ENCODE results near the gene DSG1. TPM values are rescaled to one million over a fixed set of nuclear protein-coding genes. Genes with fewer than 3 reads are reported as not detected.

DSG1 gene
- total RNA-seq, 1 donor from 2014 or later, result not detected

GRCh38 chr18:31303771-31304170 lies 14.2 kb upstream of the DSG1 start:
- Histone ChIP-seq H3K9me3 (no peaks in the 10 kb centered on the region), H3K4me1 (no peaks in the 10 kb centered on the region), H3K4me3 (no peak overlapping the region), H3K27me3 (ENCODE audit: low read depth) (no peaks in the 10 kb centered on the region), H3K36me3 (no peaks in the 10 kb centered on the region), H3K27ac (no peak overlapping the region)
- intact Hi-C loops (cut with DNase I), result no loop called here
- no peak for DNase-seq
- no peak for TF ChIP-seq CTCF (IDR thresholded peaks at IDR 0.05)
- ATAC-seq, result no peak

- Histone ChIP-seq H3K27ac (no peak overlapping the region), H3K27me3 (ENCODE audit: low read depth) (no peaks in the 10 kb centered on the region), H3K4me3 (no peak overlapping the region), H3K9me3 (no peaks in the 10 kb centered on the region), H3K36me3 (no peaks in the 10 kb centered on the region), H3K4me1 (no peaks in the 10 kb centered on the region)
- no peak for DNase-seq
- no peak for ATAC-seq
- TF ChIP-seq CTCF (IDR thresholded peaks at IDR 0.05), result no peak
- intact Hi-C loops (cut with DNase I), result no loop called here
Measured at GRCh38 chr18:31309115-31309514, 8.8 kb upstream of the DSG1 start.

DNA sequence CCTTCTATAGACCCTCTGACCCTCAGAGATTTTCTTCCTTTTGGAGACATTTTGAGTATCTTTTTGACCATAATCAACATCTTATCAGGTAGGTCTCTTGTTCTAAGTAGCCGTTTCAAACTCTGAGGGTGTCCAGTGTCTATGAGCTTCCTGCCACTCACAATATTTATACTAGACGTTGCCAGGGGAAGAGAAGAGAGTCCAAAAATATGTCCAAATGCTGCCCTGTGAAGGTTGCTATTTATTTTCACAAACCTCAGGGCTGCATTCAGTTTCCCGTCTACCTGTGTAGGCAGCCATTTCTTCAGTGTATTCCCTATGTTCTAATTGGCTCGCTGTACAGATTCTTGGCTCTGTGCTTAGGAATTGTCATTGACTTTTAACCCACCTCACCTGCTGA lies 986 bp upstream of the DSG1 start:
- ATAC-seq, result no peak

DNA sequence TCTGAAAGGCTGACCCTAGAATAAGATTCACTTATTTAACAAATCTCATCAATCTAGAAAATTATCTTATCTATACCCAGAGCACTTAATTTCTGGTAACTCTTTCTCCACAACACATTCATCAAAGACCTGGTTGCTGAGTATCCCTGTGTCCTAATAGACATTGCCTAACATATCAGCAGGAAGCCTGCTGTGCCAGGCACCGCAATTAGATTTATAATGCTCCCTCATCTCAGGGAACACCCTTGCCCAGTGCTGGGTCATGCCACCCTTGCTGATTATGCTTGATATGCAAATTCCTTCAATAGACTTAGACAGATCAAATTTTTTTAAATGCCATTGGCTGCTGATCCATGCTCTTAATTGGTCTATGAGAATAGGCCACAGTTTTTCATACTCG lies 3.8 kb downstream of the DSG1 start:
- Histone ChIP-seq H3K36me3 (no peaks in the 10 kb centered on the region), H3K27me3 (ENCODE audit: low read depth) (no peaks in the 10 kb centered on the region), H3K27ac (no peak overlapping the region), H3K9me3 (no peaks in the 10 kb centered on the region), H3K4me1 (no peaks in the 10 kb centered on the region), H3K4me3 (no peak overlapping the region)
- intact Hi-C loops (cut with DNase I), result no loop called here
- TF ChIP-seq CTCF (IDR thresholded peaks at IDR 0.05), result no peak
- ATAC-seq (no peak), DNase-seq (no peak)

More for the DNA sequence above, 986 bp upstream of the DSG1 start:
- Histone ChIP-seq H3K9me3 (no peaks in the 10 kb centered on the region), H3K4me1 (no peaks in the 10 kb centered on the region), H3K27me3 (ENCODE audit: low read depth) (no peaks in the 10 kb centered on the region), H3K4me3 (no peak overlapping the region), H3K27ac (no peak overlapping the region), H3K36me3 (no peaks in the 10 kb centered on the region)
- no peak for TF ChIP-seq CTCF (IDR thresholded peaks at IDR 0.05)
- intact Hi-C loops (cut with DNase I), result no loop called here
- DNase-seq, result no peak

- Histone ChIP-seq H3K27me3 (ENCODE audit: low read depth) (no peaks in the 10 kb centered on the region), H3K4me1 (no peaks in the 10 kb centered on the region), H3K27ac (no peak overlapping the region), H3K9me3 (no peaks in the 10 kb centered on the region), H3K36me3 (no peaks in the 10 kb centered on the region), H3K4me3 (no peak overlapping the region)
- DNase-seq, result no peak
- intact Hi-C loops (cut with DNase I), result no loop called here
- no peak for TF ChIP-seq CTCF (IDR thresholded peaks at IDR 0.05)
- no peak for ATAC-seq
Measured at GRCh38 chr18:31325051-31325450, 7.1 kb downstream of the DSG1 start.

Data from lower lobe of right lung (tissue), 2 donors.